Endothelial cell of umbilical vein (primary cell): Measurements from ENCODE around the gene LRRFIP2. TPM values are rescaled to one million over a fixed set of nuclear protein-coding genes. Genes with fewer than 3 reads are reported as not detected.

Experiments used
- BruUV-seq: library from RNA; stranded (reverse); fragments of 400-500 nt; replicated peaks from 2 replicates; lab custom pipeline; 2021; lab: Mats Ljungman, UMichigan
- CTCF ChIA-PET: fragments of 300-600, 350-600 bp; sonication (Branson Sonifier 250); formaldehyde crosslinking; loops from one replicate; lab custom pipeline; 2021; ENCODE audit warnings: antibody characterized with exemption, inconsistent platforms; lab: Charles Lee
- POLR2A ChIA-PET: fragments of 300-600, 350-600 bp; sonication (Branson Sonifier 250); formaldehyde crosslinking; loops from one replicate; lab custom pipeline; 2021; ENCODE audit warnings: antibody characterized with exemption, inconsistent platforms; lab: Charles Lee
- DNase-seq: peaks from one replicate; pipeline ENCODE4 v3.0.0-alpha.2; 2011; ENCODE audit warnings: low read depth, low spot score
- FAIRE-seq: peaks from 2 replicates; lab custom pipeline; 2011; peaks lifted over from hg19 to GRCh38; lab: Jason Lieb, UNC
- H2AFZ ChIP-seq: 2 replicates; pipeline ENCODE4 v1.6.0; 2012; ENCODE audit warnings: low read depth, low read length, control low read depth, inconsistent platforms
- H3K27ac ChIP-seq: 2 replicates; pipeline ENCODE4 v1.5.1; 2011; ENCODE audit warnings: low read depth, mild to moderate bottlenecking, control low read depth, low read length, moderate library complexity; ENCODE audit not compliant: insufficient read depth
- H3K27me3 ChIP-seq, 2 experiments: 2 replicates each; pipeline versions ENCODE4 v1.6.0 to v1.6.1; 2011; ENCODE audit warnings: low read length in 2 of 2, mixed read lengths in 1 of 2; ENCODE audit not compliant: control insufficient read depth in 2 of 2, insufficient read depth in 2 of 2
- H3K36me3 ChIP-seq, 2 experiments: 2 replicates in 1 of 2; 3 replicates in 1 of 2; pipeline ENCODE4 v1.5.1; 2011; ENCODE audit warnings: low read length in 2 of 2, mild to moderate bottlenecking in 1 of 2, moderate library complexity in 1 of 2; ENCODE audit not compliant: control insufficient read depth in 2 of 2, insufficient read depth in 2 of 2; ENCODE audit errors: extremely low read depth in 1 of 2
- H3K4me1 ChIP-seq: 3 replicates; pipeline ENCODE4 v1.5.1; 2011; ENCODE audit warnings: mild to moderate bottlenecking, low read length; ENCODE audit not compliant: control insufficient read depth, insufficient read depth; ENCODE audit errors: extremely low read depth
- H3K4me2 ChIP-seq: 2 replicates; pipeline ENCODE4 v1.6.1; 2011; ENCODE audit warnings: low read length, control low read depth, mixed read lengths; ENCODE audit not compliant: insufficient read depth
- H3K4me3 ChIP-seq, 3 experiments: fragments of 200-600 bp in 1 of 3; sonication (generic), shearing (Covaris generic) in 1 of 3; replicated peaks in 1 of 3; 2 replicates each; pipeline ENCODE4 v1.5.1; 2011 to 2016; ENCODE audit warnings: control low read depth in 3 of 3, low read length in 3 of 3, mild to moderate bottlenecking in 2 of 3, inconsistent platforms in 1 of 3, low read depth in 1 of 3, moderate library complexity in 1 of 3; ENCODE audit not compliant: insufficient read depth in 1 of 3
- H3K79me2 ChIP-seq: 2 replicates; pipeline ENCODE4 v1.6.0; 2012; ENCODE audit warnings: low read length, inconsistent platforms; ENCODE audit not compliant: control insufficient read depth, insufficient read depth
- H3K9ac ChIP-seq: replicated peaks from 2 replicates; pipeline ENCODE3; 2011; ENCODE audit warnings: low read length, control low read depth; ENCODE audit not compliant: insufficient read depth; ENCODE audit errors: extremely low read depth
- H3K9me1 ChIP-seq: replicated peaks from 3 replicates; pipeline ENCODE4 v1.6.0; 2011; ENCODE audit warnings: mild to moderate bottlenecking, low read length; ENCODE audit not compliant: control insufficient read depth, insufficient read depth; ENCODE audit errors: extremely low read depth
- H3K9me3 ChIP-seq: replicated peaks from 2 replicates; pipeline ENCODE4 v1.5.1; 2012; ENCODE audit warnings: low read length, inconsistent platforms; ENCODE audit not compliant: control insufficient read depth, insufficient read depth
- H4K20me1 ChIP-seq: replicated peaks from 2 replicates; pipeline ENCODE3; 2011; ENCODE audit warnings: mild to moderate bottlenecking, low read length; ENCODE audit not compliant: control insufficient read depth, insufficient read depth; ENCODE audit errors: extremely low read depth
- EZH2 ChIP-seq: IDR thresholded peaks from 2 replicates; pipeline ENCODE4 v1.6.1; 2012; ENCODE audit warnings: borderline replicate concordance, low read depth, mild to moderate bottlenecking, moderate library complexity, low read length, inconsistent platforms; ENCODE audit not compliant: severe bottlenecking
- FOS ChIP-seq: IDR thresholded peaks from 2 replicates; pipeline ENCODE4 v1.6.1; 2011; ENCODE audit warnings: mild to moderate bottlenecking, low read length, moderate library complexity, borderline replicate concordance; ENCODE audit not compliant: insufficient read depth
- GATA2 ChIP-seq: IDR thresholded peaks from 2 replicates; pipeline ENCODE4 v1.7.0; 2011; ENCODE audit warnings: low read depth, mild to moderate bottlenecking, moderate library complexity, mixed read lengths, low read length; ENCODE audit not compliant: insufficient read length, insufficient read depth
- JUN ChIP-seq: IDR thresholded peaks from 2 replicates; pipeline ENCODE4 v1.6.1; 2011; ENCODE audit warnings: borderline replicate concordance, low read depth; ENCODE audit not compliant: insufficient read length, insufficient read depth
- MYC ChIP-seq: IDR thresholded peaks from one replicate; pipeline ENCODE4 v1.6.1; 2011; ENCODE audit warnings: mild to moderate bottlenecking, low read depth, low read length
- POLR2A ChIP-seq: IDR thresholded peaks from 2 replicates; pipeline ENCODE4 v1.6.1; 2012; ENCODE audit warnings: low read depth, mild to moderate bottlenecking, control low read depth, low read length
- POLR2AphosphoS5 ChIP-seq: IDR thresholded peaks from 2 replicates; pipeline ENCODE4 v1.6.1; 2012; ENCODE audit warnings: low read depth, mild to moderate bottlenecking, control low read depth, low read length, moderate library complexity; ENCODE audit not compliant: insufficient read depth
- dilution Hi-C: fragments of 300-500 bp; cut with MboI; formaldehyde crosslinking; loops from one replicate; pipeline ENCODE4 v1.15.0; 2019; ENCODE audit warnings: low sequenced_read_pairs; ENCODE audit not compliant: extremely low pct_ligation_motif_present
- intact Hi-C: fragments of 100-400 bp; cut with micrococcal nuclease; formaldehyde crosslinking; loops from one replicate; pipeline ENCODE4 v1.10.0; 2022
- polyA plus RNA-seq, 4 experiments: library from polyadenylated mRNA; depleted of rRNA in 3 of 4; stranded (reverse) in 3 of 4; unstranded in 1 of 4; fragments of >200 nt; gene quantifications; 2 replicates each; pipeline versions ENCODE4 v1.2.1 to v1.2.3, GENCODE V29; 2011 to 2012; ENCODE audit warnings: missing spikeins in 1 of 4
- total RNA-seq: library from RNA; stranded (reverse); gene quantifications from 2 replicates; pipeline ENCODE4 v1.2.3, GENCODE V29; 2021
- TF ChIP-seq, protein P1 (sequence below), 2 donors: IDR thresholded peaks; 1 replicate in 1 of 2; 2 replicates in 1 of 2; pipeline ENCODE4 v1.5.1; 2011; ENCODE audit warnings: low read length in 2 of 2, mild to moderate bottlenecking in 2 of 2, moderate library complexity in 2 of 2, control low read depth in 1 of 2, inconsistent platforms in 1 of 2, low read depth in 1 of 2; ENCODE audit not compliant: insufficient read depth in 1 of 2; ENCODE audit errors: extremely low read depth in 1 of 2
- TF ChIP-seq, protein P2 (sequence below): IDR thresholded peaks from 2 replicates; pipeline ENCODE4 v1.6.1; 2011; ENCODE audit not compliant: insufficient read depth, insufficient read length

The LRRFIP2 gene
- total and polyA plus RNA-seq, 2 donors (not counting 3 experiments of a cell fraction or from before 2014, with no cell fraction given), result 20.8 to 78.9 TPM

DNA sequence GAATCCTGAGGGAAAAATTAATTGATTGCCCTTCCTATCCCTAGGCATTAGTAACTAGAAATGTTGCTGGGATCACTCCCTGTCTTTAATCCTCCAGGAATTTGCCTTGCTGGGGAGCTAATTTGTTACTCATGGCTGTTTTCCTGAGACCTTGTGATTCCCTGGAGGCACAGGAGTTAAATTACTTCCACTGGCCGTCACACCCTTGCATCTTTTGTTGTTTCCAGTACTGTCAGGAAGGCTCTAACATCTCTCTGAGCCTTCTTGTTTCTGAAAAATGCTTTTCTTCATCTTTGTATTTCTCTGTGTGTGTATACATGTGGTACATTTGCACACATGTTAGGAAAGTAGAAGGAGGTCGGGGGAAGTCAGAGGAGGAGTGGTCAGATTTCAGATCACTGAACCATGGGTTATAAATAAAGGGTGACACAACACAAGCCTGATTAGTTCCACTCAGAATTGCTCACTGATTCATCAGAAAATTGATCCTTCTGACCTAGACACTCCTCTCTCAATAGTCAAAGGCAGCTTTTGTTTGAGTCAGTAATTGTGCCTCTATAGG is 23.5 kb upstream of the LRRFIP2 start:
- H3K4me2 ChIP-seq, result no peak overlapping the region
- no peaks in the 10 kb centered on the region for H3K36me3 ChIP-seq
- H3K9me3 ChIP-seq, result no peaks in the 10 kb centered on the region
- no peak for FAIRE-seq
- dilution Hi-C loops, result no loop called here
- H3K27me3 ChIP-seq, result no peaks in the 10 kb centered on the region
- no TSS peak for BruUV-seq
- H3K9ac ChIP-seq, result no peak overlapping the region
- intact Hi-C loops, result no loop called here
- CTCF ChIA-PET, result interaction anchor here (0.5 kb wide), 1 partner anchor 25 kb away, joined by 3 read pairs; no protein-coding TSS in a partner anchor
- POLR2A ChIA-PET, result no interaction called here
- DNase-seq, result no peak
- H4K20me1 ChIP-seq, result no peaks in the 10 kb centered on the region
- no peaks in the 10 kb centered on the region for H3K4me1 ChIP-seq
- no peak overlapping the region for H3K27ac ChIP-seq
- H3K79me2 ChIP-seq, result no peaks in the 10 kb centered on the region
- no peaks in the 10 kb centered on the region for H3K9me1 ChIP-seq
- no peak overlapping the region for H3K4me3 ChIP-seq
- TF ChIP-seq, protein P1, sequence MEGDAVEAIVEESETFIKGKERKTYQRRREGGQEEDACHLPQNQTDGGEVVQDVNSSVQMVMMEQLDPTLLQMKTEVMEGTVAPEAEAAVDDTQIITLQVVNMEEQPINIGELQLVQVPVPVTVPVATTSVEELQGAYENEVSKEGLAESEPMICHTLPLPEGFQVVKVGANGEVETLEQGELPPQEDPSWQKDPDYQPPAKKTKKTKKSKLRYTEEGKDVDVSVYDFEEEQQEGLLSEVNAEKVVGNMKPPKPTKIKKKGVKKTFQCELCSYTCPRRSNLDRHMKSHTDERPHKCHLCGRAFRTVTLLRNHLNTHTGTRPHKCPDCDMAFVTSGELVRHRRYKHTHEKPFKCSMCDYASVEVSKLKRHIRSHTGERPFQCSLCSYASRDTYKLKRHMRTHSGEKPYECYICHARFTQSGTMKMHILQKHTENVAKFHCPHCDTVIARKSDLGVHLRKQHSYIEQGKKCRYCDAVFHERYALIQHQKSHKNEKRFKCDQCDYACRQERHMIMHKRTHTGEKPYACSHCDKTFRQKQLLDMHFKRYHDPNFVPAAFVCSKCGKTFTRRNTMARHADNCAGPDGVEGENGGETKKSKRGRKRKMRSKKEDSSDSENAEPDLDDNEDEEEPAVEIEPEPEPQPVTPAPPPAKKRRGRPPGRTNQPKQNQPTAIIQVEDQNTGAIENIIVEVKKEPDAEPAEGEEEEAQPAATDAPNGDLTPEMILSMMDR (IDR thresholded peaks at IDR 0.05; ENCODE audit: extremely low read depth in 1 of 2, insufficient read depth in 1 of 2, low read depth in 1 of 2, low read length in 2 of 2), result no peak
- TF ChIP-seq POLR2A (no peak), JUN (no peak), POLR2AphosphoS5 (no peak), EZH2 (no peak), GATA2 (no peak), MYC (no peak), FOS (no peak)
- TF ChIP-seq, protein P2, sequence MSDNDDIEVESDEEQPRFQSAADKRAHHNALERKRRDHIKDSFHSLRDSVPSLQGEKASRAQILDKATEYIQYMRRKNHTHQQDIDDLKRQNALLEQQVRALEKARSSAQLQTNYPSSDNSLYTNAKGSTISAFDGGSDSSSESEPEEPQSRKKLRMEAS, result no peak
- no peak overlapping the region for H2AFZ ChIP-seq
